GM19452 (cell line): Measurements from ENCODE around the gene PIK3R1.
A peak's percentile ranks its signal among the peaks of the same experiment; 100 is the strongest.
"Not testable (repeated sequence)": the region's sequence is repeated elsewhere in the genome, so short reads cannot be mapped to it uniquely, and the experiment has no call there.

Source experiments
- ATAC-seq: cut with Tn5 transposase; IDR thresholded peaks from one replicate; pipeline ENCODE4 v1.9.1; 2021; ENCODE audit not compliant: unreplicated experiment

PIK3R1 gene

GRCh38 chr5:68225188-68225910, 9.8 kb downstream of the PIK3R1 start:
- no peak for ATAC-seq

GRCh38 chr5:68225911-68226545, 10.5 kb downstream of the PIK3R1 start:
- ATAC-seq = no peak

- ATAC-seq = no peak
Observed at GRCh38 chr5:68226546-68227073, 11.1 kb downstream of the PIK3R1 start.

- no peak for ATAC-seq
Observed at GRCh38 chr5:68227532-68228160, 12.1 kb downstream of the PIK3R1 start.

GRCh38 chr5:68229416-68229815, 13.9 kb downstream of the PIK3R1 start:
- ATAC-seq = no peak

GRCh38 chr5:68230285-68230684, 14.7 kb downstream of the PIK3R1 start:
- no peak for ATAC-seq

GRCh38 chr5:68231414-68232076, 16.0 kb downstream of the PIK3R1 start:
- no peak for ATAC-seq

- no peak for ATAC-seq
Observed at GRCh38 chr5:68232277-68232676, 16.7 kb downstream of the PIK3R1 start.

- no peak for ATAC-seq
Observed at GRCh38 chr5:68233075-68233474, 17.5 kb downstream of the PIK3R1 start.

- not testable (repeated sequence) for ATAC-seq
Observed at GRCh38 chr5:68235229-68235628, 19.7 kb downstream of the PIK3R1 start.

GRCh38 chr5:68237715-68238114, 22.2 kb downstream of the PIK3R1 start:
- ATAC-seq = no peak

- ATAC-seq = peak; percentile 92
Observed at GRCh38 chr5:68239487-68239886, 23.9 kb downstream of the PIK3R1 start.

GRCh38 chr5:68240202-68240601, 24.6 kb downstream of the PIK3R1 start:
- ATAC-seq = peak; percentile 64

- ATAC-seq = no peak
Observed at GRCh38 chr5:68240771-68241170, 25.2 kb downstream of the PIK3R1 start.

- no peak for ATAC-seq
Observed at GRCh38 chr5:68242743-68243142, 27.2 kb downstream of the PIK3R1 start.

GRCh38 chr5:68243251-68243650, 27.7 kb downstream of the PIK3R1 start:
- ATAC-seq = no peak

- ATAC-seq = no peak
Observed at GRCh38 chr5:68243681-68244080, 28.1 kb downstream of the PIK3R1 start.

- ATAC-seq = no peak
Observed at GRCh38 chr5:68245319-68245718, 29.8 kb downstream of the PIK3R1 start.

- ATAC-seq = no peak
Observed at GRCh38 chr5:68246802-68247201, 31.2 kb downstream of the PIK3R1 start.

GRCh38 chr5:68247627-68248026, 32.1 kb downstream of the PIK3R1 start:
- ATAC-seq = no peak

- no peak for ATAC-seq
Observed at GRCh38 chr5:68248896-68249295, 33.3 kb downstream of the PIK3R1 start.
